H9 (cell line): Measurements from ENCODE around the gene TSPAN4. TPM values are rescaled to one million over a fixed set of nuclear protein-coding genes. Genes with fewer than 3 reads are reported as not detected.

ENCODE experiments used
- DNase-seq: peaks from one replicate; pipeline ENCODE4 v3.0.0-alpha.2; 2017
- H2AFZ ChIP-seq: one replicate; pipeline ENCODE4 v1.6.1; 2013; ENCODE audit warnings: mild to moderate bottlenecking, low read length, control low read depth, moderate library complexity
- H2AK5ac ChIP-seq: 2 replicates; pipeline ENCODE4 v1.6.1; 2013; ENCODE audit warnings: low read length, control low read depth, mixed read lengths; ENCODE audit not compliant: insufficient read length
- H2BK120ac ChIP-seq: one replicate; pipeline ENCODE4 v1.6.1; 2013; ENCODE audit warnings: low read depth, mild to moderate bottlenecking, low read length, control low read depth, inconsistent platforms; ENCODE audit not compliant: poor library complexity, severe bottlenecking
- H2BK12ac ChIP-seq: 2 replicates; pipeline ENCODE4 v1.6.1; 2013; ENCODE audit warnings: low read length, control low read depth, mixed read lengths, low read depth; ENCODE audit not compliant: insufficient read length
- H2BK15ac ChIP-seq: 2 replicates; pipeline ENCODE4 v1.6.1; 2013; ENCODE audit warnings: low read depth, low read length, control low read depth
- H2BK20ac ChIP-seq: one replicate; pipeline ENCODE4 v1.6.1; 2013; ENCODE audit warnings: low read depth, mild to moderate bottlenecking, low read length, control low read depth, inconsistent platforms; ENCODE audit not compliant: poor library complexity, severe bottlenecking
- H2BK5ac ChIP-seq: 2 replicates; pipeline ENCODE4 v1.6.1; 2013; ENCODE audit warnings: low read length, control low read depth, mixed read lengths; ENCODE audit not compliant: insufficient read length
- H3K14ac ChIP-seq: 2 replicates; pipeline ENCODE4 v1.6.1; 2013; ENCODE audit warnings: low read length, control low read depth; ENCODE audit not compliant: insufficient read depth
- H3K18ac ChIP-seq: 2 replicates; pipeline ENCODE4 v1.6.1; 2013; ENCODE audit warnings: low read depth, mild to moderate bottlenecking, mixed read lengths, low read length, control low read depth; ENCODE audit not compliant: insufficient read length
- H3K23ac ChIP-seq: 2 replicates; pipeline ENCODE4 v1.6.1; 2013; ENCODE audit warnings: low read length, control low read depth, mixed read lengths, low read depth; ENCODE audit not compliant: insufficient read length
- H3K23me2 ChIP-seq: 2 replicates; pipeline ENCODE4 v1.6.1; 2013; ENCODE audit warnings: low read depth, mild to moderate bottlenecking, mixed read lengths, low read length, control low read depth; ENCODE audit not compliant: insufficient read length, poor library complexity, severe bottlenecking
- H3K27ac ChIP-seq: 2 replicates; pipeline ENCODE4 v1.5.1; 2013; ENCODE audit warnings: low read length, control low read depth, mixed read lengths, low read depth; ENCODE audit not compliant: insufficient read length
- H3K27me3 ChIP-seq: 2 replicates; pipeline ENCODE4 v1.6.1; 2013; ENCODE audit warnings: low read length, control low read depth, inconsistent platforms; ENCODE audit not compliant: insufficient read depth
- H3K4ac ChIP-seq: 2 replicates; pipeline ENCODE4 v1.6.1; 2013; ENCODE audit warnings: low read depth, mild to moderate bottlenecking, control low read depth, inconsistent platforms, low read length, moderate library complexity
- H3K4me1 ChIP-seq: 2 replicates; pipeline ENCODE4 v1.6.1; 2013; ENCODE audit warnings: low read length, control low read depth, inconsistent platforms; ENCODE audit not compliant: insufficient read depth
- H3K4me2 ChIP-seq: 2 replicates; pipeline ENCODE4 v1.6.1; 2013; ENCODE audit warnings: low read length, control low read depth, mixed read lengths; ENCODE audit not compliant: insufficient read length, insufficient read depth
- H3K56ac ChIP-seq: 2 replicates; pipeline ENCODE4 v1.6.1; 2013; ENCODE audit warnings: low read depth, mild to moderate bottlenecking, mixed read lengths, low read length, control low read depth; ENCODE audit not compliant: insufficient read length
- H3K79me1 ChIP-seq: 2 replicates; pipeline ENCODE4 v1.6.1; 2013; ENCODE audit warnings: low read depth, mild to moderate bottlenecking, moderate library complexity, low read length, control low read depth, inconsistent platforms; ENCODE audit not compliant: insufficient read depth, poor library complexity, severe bottlenecking
- H3K79me2 ChIP-seq: 2 replicates; pipeline ENCODE4 v1.6.1; 2013; ENCODE audit warnings: low read length, control low read depth, inconsistent platforms; ENCODE audit not compliant: insufficient read depth
- H3K9ac ChIP-seq: 2 replicates; pipeline ENCODE4 v1.6.1; 2013; ENCODE audit warnings: low read length, control low read depth, mixed read lengths; ENCODE audit not compliant: insufficient read length; ENCODE audit errors: extremely low read depth
- H3K9me3 ChIP-seq: one replicate; pipeline ENCODE4 v1.6.1; 2013; ENCODE audit warnings: low read depth, low read length, inconsistent platforms; ENCODE audit not compliant: control insufficient read depth
- H3T11ph ChIP-seq: one replicate; pipeline ENCODE4 v1.6.1; 2013; ENCODE audit warnings: mild to moderate bottlenecking, low read length, control low read depth, inconsistent platforms
- H4K20me1 ChIP-seq: one replicate; pipeline ENCODE4 v1.6.1; 2013; ENCODE audit not compliant: control insufficient read depth, insufficient read length, insufficient read depth
- H4K5ac ChIP-seq: 2 replicates; pipeline ENCODE4 v1.6.1; 2013; ENCODE audit warnings: low read depth, mild to moderate bottlenecking, mixed read lengths, low read length, control low read depth; ENCODE audit not compliant: insufficient read length
- H4K8ac ChIP-seq: replicated peaks from 2 replicates; pipeline ENCODE4 v1.6.1; 2013; ENCODE audit warnings: low read length, control low read depth, mixed read lengths, low read depth; ENCODE audit not compliant: insufficient read length
- H4K91ac ChIP-seq: 2 replicates; pipeline ENCODE4 v1.6.1; 2013; ENCODE audit warnings: low read depth, mild to moderate bottlenecking, moderate library complexity, mixed read lengths, low read length, control low read depth; ENCODE audit not compliant: insufficient read length
- H3K27ac Mint-ChIP-seq, 3 experiments: 2 replicates in 2 of 3; 3 replicates in 1 of 3; pipeline ENCODE4 v1.8.0; 2020 to 2021; ENCODE audit warnings: mixed read lengths in 3 of 3, mild to moderate bottlenecking in 1 of 3, moderate library complexity in 1 of 3
- H3K27me3 Mint-ChIP-seq: 2 replicates; pipeline ENCODE4 v1.8.0; 2021; ENCODE audit warnings: low read depth, mild to moderate bottlenecking, moderate library complexity, mixed read lengths
- H3K36me3 Mint-ChIP-seq, 3 experiments: 2 replicates in 2 of 3; 3 replicates in 1 of 3; pipeline ENCODE4 v1.8.0; 2020 to 2021; ENCODE audit warnings: low read depth in 3 of 3, mixed read lengths in 3 of 3; ENCODE audit not compliant: insufficient read depth in 1 of 3
- H3K4me1 Mint-ChIP-seq, 2 experiments: 2 replicates each; pipeline ENCODE4 v1.8.0; 2020; ENCODE audit warnings: mixed read lengths in 2 of 2
- H3K4me3 Mint-ChIP-seq, 2 experiments: 2 replicates in 1 of 2; 3 replicates in 1 of 2; pipeline ENCODE4 v1.8.0; 2020 to 2021; ENCODE audit warnings: mild to moderate bottlenecking in 2 of 2, mixed read lengths in 2 of 2, moderate library complexity in 1 of 2
- H3K9me3 Mint-ChIP-seq, 2 experiments: 2 replicates in 1 of 2; 3 replicates in 1 of 2; pipeline ENCODE4 v1.8.0; 2020; ENCODE audit warnings: mild to moderate bottlenecking in 2 of 2, mixed read lengths in 2 of 2, moderate library complexity in 1 of 2
- WGBS: extraction: QIAGEN DNeasy Blood & Tissue Kit; methylation state at CpG from one replicate; pipeline ENCODE4 v1.1.7; 2013; ENCODE audit warnings: missing lambda C conversion rate, low lambda C conversion rate, mixed read lengths; ENCODE audit not compliant: insufficient read length; ENCODE audit errors: extremely low coverage; 5-methylcytosine and 5-hydroxymethylcytosine counted together
- total RNA-seq: library from RNA; stranded (reverse); gene quantifications from 2 replicates; pipeline ENCODE4 v1.2.1, GENCODE V29; 2021
- TF ChIP-seq, protein P1 (sequence below): fragments of 200-600 bp; sonication (generic); conservative IDR thresholded peaks from 3 replicates; pipeline ENCODE4 v1.8.0; 2021; ENCODE audit warnings: antibody characterized with exemption, mild to moderate bottlenecking

The TSPAN4 gene
- total RNA-seq, 1 experiment from 2014 or later, result 64.6 TPM

GRCh38 chr11:793556-793955 is 49.1 kb upstream of the TSPAN4 start:
- Histone ChIP-seq H3K4ac (no peak overlapping the region), H3K4me1 (no peaks in the 10 kb centered on the region; the same call in 1 of the 2 replicates), H3K14ac (no peak overlapping the region), H3K23me2 (peaks cover 12% of the 10 kb centered on the region), H3K4me2 (no peak overlapping the region), H2BK120ac (no peak overlapping the region), H3K79me1 (no peaks in the 10 kb centered on the region), H4K5ac (no peak overlapping the region), H3K27me3 (no peaks in the 10 kb centered on the region), H3K23ac (no peak overlapping the region), H3K18ac (no peak overlapping the region), H4K8ac (no peak overlapping the region), H4K20me1 (peaks cover 2% of the 10 kb centered on the region), H2BK15ac (no peak overlapping the region), H3K9ac (no peak overlapping the region), H2BK20ac (no peak overlapping the region), H2AK5ac (no peak overlapping the region), H3K9me3 (no peaks in the 10 kb centered on the region), H3K27ac (no peak overlapping the region), H3T11ph (no peak overlapping the region), H3K79me2 (no peaks in the 10 kb centered on the region), H4K91ac (no peak overlapping the region), H2AFZ (no peak overlapping the region), H2BK5ac (no peak overlapping the region), H3K56ac (no peak overlapping the region), H2BK12ac (no peak overlapping the region)
- Mint-ChIP-seq H3K27ac (no peak overlapping the region), H3K27me3 (no peaks in the 10 kb centered on the region), H3K9me3 (no peaks in the 10 kb centered on the region), H3K36me3 (peaks cover 0 to 16% (median 3%) of the 10 kb centered on the region in 3 experiments; a peak in 2 of 7 replicates), H3K4me3 (no peak overlapping the region), H3K4me1 (peaks cover 16 to 36% of the 10 kb centered on the region in 2 experiments)
- no CpG with 5 or more reads among the region's 7 CpGs for WGBS
- TF ChIP-seq, protein P1, sequence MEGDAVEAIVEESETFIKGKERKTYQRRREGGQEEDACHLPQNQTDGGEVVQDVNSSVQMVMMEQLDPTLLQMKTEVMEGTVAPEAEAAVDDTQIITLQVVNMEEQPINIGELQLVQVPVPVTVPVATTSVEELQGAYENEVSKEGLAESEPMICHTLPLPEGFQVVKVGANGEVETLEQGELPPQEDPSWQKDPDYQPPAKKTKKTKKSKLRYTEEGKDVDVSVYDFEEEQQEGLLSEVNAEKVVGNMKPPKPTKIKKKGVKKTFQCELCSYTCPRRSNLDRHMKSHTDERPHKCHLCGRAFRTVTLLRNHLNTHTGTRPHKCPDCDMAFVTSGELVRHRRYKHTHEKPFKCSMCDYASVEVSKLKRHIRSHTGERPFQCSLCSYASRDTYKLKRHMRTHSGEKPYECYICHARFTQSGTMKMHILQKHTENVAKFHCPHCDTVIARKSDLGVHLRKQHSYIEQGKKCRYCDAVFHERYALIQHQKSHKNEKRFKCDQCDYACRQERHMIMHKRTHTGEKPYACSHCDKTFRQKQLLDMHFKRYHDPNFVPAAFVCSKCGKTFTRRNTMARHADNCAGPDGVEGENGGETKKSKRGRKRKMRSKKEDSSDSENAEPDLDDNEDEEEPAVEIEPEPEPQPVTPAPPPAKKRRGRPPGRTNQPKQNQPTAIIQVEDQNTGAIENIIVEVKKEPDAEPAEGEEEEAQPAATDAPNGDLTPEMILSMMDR, result no peak
- DNase-seq, result no peak
